Endothelial cell of umbilical vein (primary cell): Measurements from ENCODE around the gene TSEN34. TPM values are rescaled to one million over a fixed set of nuclear protein-coding genes. Genes with fewer than 3 reads are reported as not detected.
A peak's percentile ranks its signal among the peaks of the same experiment; 100 is the strongest.

Experiments
- BruUV-seq: library from RNA; stranded (reverse); fragments of 400-500 nt; replicated peaks from 2 replicates; lab custom pipeline; 2021; lab: Mats Ljungman, UMichigan
- CTCF ChIA-PET: fragments of 300-600, 350-600 bp; sonication (Branson Sonifier 250); formaldehyde crosslinking; loops from one replicate; lab custom pipeline; 2021; ENCODE audit warnings: antibody characterized with exemption, inconsistent platforms; lab: Charles Lee
- POLR2A ChIA-PET: fragments of 300-600, 350-600 bp; sonication (Branson Sonifier 250); formaldehyde crosslinking; loops from one replicate; lab custom pipeline; 2021; ENCODE audit warnings: antibody characterized with exemption, inconsistent platforms; lab: Charles Lee
- DNase-seq: peaks from one replicate; pipeline ENCODE4 v3.0.0-alpha.2; 2011; ENCODE audit warnings: low read depth, low spot score
- FAIRE-seq: peaks from 2 replicates; lab custom pipeline; 2011; peaks lifted over from hg19 to GRCh38; lab: Jason Lieb, UNC
- H2AFZ ChIP-seq: 2 replicates; pipeline ENCODE4 v1.6.0; 2012; ENCODE audit warnings: low read depth, low read length, control low read depth, inconsistent platforms
- H3K27ac ChIP-seq: 2 replicates; pipeline ENCODE4 v1.5.1; 2011; ENCODE audit warnings: low read depth, mild to moderate bottlenecking, control low read depth, low read length, moderate library complexity; ENCODE audit not compliant: insufficient read depth
- H3K27me3 ChIP-seq, 2 experiments: 2 replicates each; pipeline versions ENCODE4 v1.6.0 to v1.6.1; 2011; ENCODE audit warnings: low read length in 2 of 2, mixed read lengths in 1 of 2; ENCODE audit not compliant: control insufficient read depth in 2 of 2, insufficient read depth in 2 of 2
- H3K36me3 ChIP-seq, 2 experiments: 2 replicates in 1 of 2; 3 replicates in 1 of 2; pipeline ENCODE4 v1.5.1; 2011; ENCODE audit warnings: low read length in 2 of 2, mild to moderate bottlenecking in 1 of 2, moderate library complexity in 1 of 2; ENCODE audit not compliant: control insufficient read depth in 2 of 2, insufficient read depth in 2 of 2; ENCODE audit errors: extremely low read depth in 1 of 2
- H3K4me1 ChIP-seq: 3 replicates; pipeline ENCODE4 v1.5.1; 2011; ENCODE audit warnings: mild to moderate bottlenecking, low read length; ENCODE audit not compliant: control insufficient read depth, insufficient read depth; ENCODE audit errors: extremely low read depth
- H3K4me2 ChIP-seq: 2 replicates; pipeline ENCODE4 v1.6.1; 2011; ENCODE audit warnings: low read length, control low read depth, mixed read lengths; ENCODE audit not compliant: insufficient read depth
- H3K4me3 ChIP-seq, 3 experiments: fragments of 200-600 bp in 1 of 3; sonication (generic), shearing (Covaris generic) in 1 of 3; replicated peaks in 1 of 3; 2 replicates each; pipeline ENCODE4 v1.5.1; 2011 to 2016; ENCODE audit warnings: control low read depth in 3 of 3, low read length in 3 of 3, mild to moderate bottlenecking in 2 of 3, inconsistent platforms in 1 of 3, low read depth in 1 of 3, moderate library complexity in 1 of 3; ENCODE audit not compliant: insufficient read depth in 1 of 3
- H3K79me2 ChIP-seq: 2 replicates; pipeline ENCODE4 v1.6.0; 2012; ENCODE audit warnings: low read length, inconsistent platforms; ENCODE audit not compliant: control insufficient read depth, insufficient read depth
- H3K9ac ChIP-seq: replicated peaks from 2 replicates; pipeline ENCODE3; 2011; ENCODE audit warnings: low read length, control low read depth; ENCODE audit not compliant: insufficient read depth; ENCODE audit errors: extremely low read depth
- H3K9me1 ChIP-seq: replicated peaks from 3 replicates; pipeline ENCODE4 v1.6.0; 2011; ENCODE audit warnings: mild to moderate bottlenecking, low read length; ENCODE audit not compliant: control insufficient read depth, insufficient read depth; ENCODE audit errors: extremely low read depth
- H3K9me3 ChIP-seq: replicated peaks from 2 replicates; pipeline ENCODE4 v1.5.1; 2012; ENCODE audit warnings: low read length, inconsistent platforms; ENCODE audit not compliant: control insufficient read depth, insufficient read depth
- H4K20me1 ChIP-seq: replicated peaks from 2 replicates; pipeline ENCODE3; 2011; ENCODE audit warnings: mild to moderate bottlenecking, low read length; ENCODE audit not compliant: control insufficient read depth, insufficient read depth; ENCODE audit errors: extremely low read depth
- EZH2 ChIP-seq: IDR thresholded peaks from 2 replicates; pipeline ENCODE4 v1.6.1; 2012; ENCODE audit warnings: borderline replicate concordance, low read depth, mild to moderate bottlenecking, moderate library complexity, low read length, inconsistent platforms; ENCODE audit not compliant: severe bottlenecking
- FOS ChIP-seq: IDR thresholded peaks from 2 replicates; pipeline ENCODE4 v1.6.1; 2011; ENCODE audit warnings: mild to moderate bottlenecking, low read length, moderate library complexity, borderline replicate concordance; ENCODE audit not compliant: insufficient read depth
- GATA2 ChIP-seq: IDR thresholded peaks from 2 replicates; pipeline ENCODE4 v1.7.0; 2011; ENCODE audit warnings: low read depth, mild to moderate bottlenecking, moderate library complexity, mixed read lengths, low read length; ENCODE audit not compliant: insufficient read length, insufficient read depth
- JUN ChIP-seq: IDR thresholded peaks from 2 replicates; pipeline ENCODE4 v1.6.1; 2011; ENCODE audit warnings: borderline replicate concordance, low read depth; ENCODE audit not compliant: insufficient read length, insufficient read depth
- MYC ChIP-seq: IDR thresholded peaks from one replicate; pipeline ENCODE4 v1.6.1; 2011; ENCODE audit warnings: mild to moderate bottlenecking, low read depth, low read length
- POLR2A ChIP-seq: IDR thresholded peaks from 2 replicates; pipeline ENCODE4 v1.6.1; 2012; ENCODE audit warnings: low read depth, mild to moderate bottlenecking, control low read depth, low read length
- POLR2AphosphoS5 ChIP-seq: IDR thresholded peaks from 2 replicates; pipeline ENCODE4 v1.6.1; 2012; ENCODE audit warnings: low read depth, mild to moderate bottlenecking, control low read depth, low read length, moderate library complexity; ENCODE audit not compliant: insufficient read depth
- dilution Hi-C: fragments of 300-500 bp; cut with MboI; formaldehyde crosslinking; loops from one replicate; pipeline ENCODE4 v1.15.0; 2019; ENCODE audit warnings: low sequenced_read_pairs; ENCODE audit not compliant: extremely low pct_ligation_motif_present
- intact Hi-C: fragments of 100-400 bp; cut with micrococcal nuclease; formaldehyde crosslinking; loops from one replicate; pipeline ENCODE4 v1.10.0; 2022
- polyA plus RNA-seq, 4 experiments: library from polyadenylated mRNA; depleted of rRNA in 3 of 4; stranded (reverse) in 3 of 4; unstranded in 1 of 4; fragments of >200 nt; gene quantifications; 2 replicates each; pipeline versions ENCODE4 v1.2.1 to v1.2.3, GENCODE V29; 2011 to 2012; ENCODE audit warnings: missing spikeins in 1 of 4
- total RNA-seq: library from RNA; stranded (reverse); gene quantifications from 2 replicates; pipeline ENCODE4 v1.2.3, GENCODE V29; 2021
- TF ChIP-seq, protein P1 (sequence below), 2 donors: IDR thresholded peaks; 1 replicate in 1 of 2; 2 replicates in 1 of 2; pipeline ENCODE4 v1.5.1; 2011; ENCODE audit warnings: low read length in 2 of 2, mild to moderate bottlenecking in 2 of 2, moderate library complexity in 2 of 2, control low read depth in 1 of 2, inconsistent platforms in 1 of 2, low read depth in 1 of 2; ENCODE audit not compliant: insufficient read depth in 1 of 2; ENCODE audit errors: extremely low read depth in 1 of 2
- TF ChIP-seq, protein P2 (sequence below): IDR thresholded peaks from 2 replicates; pipeline ENCODE4 v1.6.1; 2011; ENCODE audit not compliant: insufficient read depth, insufficient read length

TSEN34 gene
- total and polyA plus RNA-seq, 2 donors (not counting 3 experiments of a cell fraction or from before 2014, with no cell fraction given): 40.7 to 81.9 TPM

DNA sequence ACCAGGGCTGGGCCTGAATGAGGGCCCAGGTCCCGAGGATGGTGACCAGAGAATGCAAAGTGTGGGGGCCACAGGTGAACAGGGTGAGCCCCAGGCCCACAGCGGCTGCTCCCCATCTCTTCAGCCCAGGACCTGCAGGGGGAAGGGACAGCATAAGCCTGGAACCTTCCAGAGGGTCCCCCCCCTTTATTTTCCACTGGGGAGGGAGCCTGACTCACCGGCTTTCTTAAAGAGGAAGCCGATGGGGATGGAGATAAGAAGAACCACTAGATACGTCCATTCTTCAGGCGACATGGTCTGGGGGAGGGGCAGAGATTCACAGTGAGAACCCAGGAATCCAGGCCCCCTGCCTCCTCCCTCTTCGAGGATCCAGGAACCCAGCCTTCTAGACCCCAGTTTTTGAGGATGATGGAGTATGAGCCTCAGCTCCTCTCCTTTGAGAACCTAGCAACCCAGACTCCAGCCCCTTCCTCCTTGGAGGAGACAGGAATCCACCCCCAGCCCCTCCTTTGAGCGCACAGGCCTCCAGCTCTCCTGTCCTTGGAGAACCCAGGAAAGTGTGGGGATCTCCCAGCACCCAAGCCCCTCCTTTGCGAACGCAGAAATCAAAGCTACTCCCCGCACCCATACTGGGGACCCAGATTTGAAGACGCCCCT lies 2.8 kb upstream of the TSEN34 start:
- no peak overlapping the region for H2AFZ ChIP-seq
- ChIA-PET POLR2A (interaction anchor here (0.6 to 5.2 kb wide), 5 partner anchors 13 to 51 kb away, joined by 3 to 91 read pairs (median 5); partner anchors contain the start of genes CNOT3 and RPS9), CTCF (interaction anchor here (0.6 to 2.2 kb wide), 6 partner anchors 9 to 78 kb away, joined by 3 to 25 read pairs (median 4); no protein-coding TSS in a partner anchor)
- TSS peak; percentile 24 for BruUV-seq
- peak overlapping the region; percentile 86 for H3K27ac ChIP-seq
- TF ChIP-seq FOS (peak; percentile 83), POLR2AphosphoS5 (peak; percentile 61), JUN (peak; percentile 28), EZH2 (no peak), MYC (no peak), GATA2 (peak; percentile 99), POLR2A (peak; percentile 52)
- TF ChIP-seq, protein P1, sequence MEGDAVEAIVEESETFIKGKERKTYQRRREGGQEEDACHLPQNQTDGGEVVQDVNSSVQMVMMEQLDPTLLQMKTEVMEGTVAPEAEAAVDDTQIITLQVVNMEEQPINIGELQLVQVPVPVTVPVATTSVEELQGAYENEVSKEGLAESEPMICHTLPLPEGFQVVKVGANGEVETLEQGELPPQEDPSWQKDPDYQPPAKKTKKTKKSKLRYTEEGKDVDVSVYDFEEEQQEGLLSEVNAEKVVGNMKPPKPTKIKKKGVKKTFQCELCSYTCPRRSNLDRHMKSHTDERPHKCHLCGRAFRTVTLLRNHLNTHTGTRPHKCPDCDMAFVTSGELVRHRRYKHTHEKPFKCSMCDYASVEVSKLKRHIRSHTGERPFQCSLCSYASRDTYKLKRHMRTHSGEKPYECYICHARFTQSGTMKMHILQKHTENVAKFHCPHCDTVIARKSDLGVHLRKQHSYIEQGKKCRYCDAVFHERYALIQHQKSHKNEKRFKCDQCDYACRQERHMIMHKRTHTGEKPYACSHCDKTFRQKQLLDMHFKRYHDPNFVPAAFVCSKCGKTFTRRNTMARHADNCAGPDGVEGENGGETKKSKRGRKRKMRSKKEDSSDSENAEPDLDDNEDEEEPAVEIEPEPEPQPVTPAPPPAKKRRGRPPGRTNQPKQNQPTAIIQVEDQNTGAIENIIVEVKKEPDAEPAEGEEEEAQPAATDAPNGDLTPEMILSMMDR (IDR thresholded peaks at IDR 0.05; ENCODE audit: extremely low read depth in 1 of 2, insufficient read depth in 1 of 2, low read depth in 1 of 2, low read length in 2 of 2): no peak
- TF ChIP-seq, protein P2, sequence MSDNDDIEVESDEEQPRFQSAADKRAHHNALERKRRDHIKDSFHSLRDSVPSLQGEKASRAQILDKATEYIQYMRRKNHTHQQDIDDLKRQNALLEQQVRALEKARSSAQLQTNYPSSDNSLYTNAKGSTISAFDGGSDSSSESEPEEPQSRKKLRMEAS: no peak
- dilution Hi-C loops (no loop called here), intact Hi-C loops (no loop called here)
- peaks cover 16% of the 10 kb centered on the region for H3K4me1 ChIP-seq
- H3K4me2 ChIP-seq: peak overlapping the region; percentile 86
- no peaks in the 10 kb centered on the region for H3K27me3 ChIP-seq
- peak; percentile 86 for FAIRE-seq
- peak overlapping the region; percentile 92 for H3K9ac ChIP-seq
- H3K4me3 ChIP-seq: peak overlapping the region; percentile 72 to 87 (median 86)
- no peaks in the 10 kb centered on the region for H3K9me3 ChIP-seq
- no peaks in the 10 kb centered on the region for H3K9me1 ChIP-seq
- peaks cover 42% of the 10 kb centered on the region for H3K79me2 ChIP-seq
- peak; percentile 89 for DNase-seq
- no peaks in the 10 kb centered on the region for H4K20me1 ChIP-seq
- H3K36me3 ChIP-seq: peaks cover 7 to 14% of the 10 kb centered on the region in 2 experiments
